HG03457 (cell line): ENCODE data around the gene NPEPL1.

ENCODE experiments used
- ATAC-seq: cut with Tn5 transposase; IDR thresholded peaks from one replicate; pipeline ENCODE4 v1.9.1; 2021; ENCODE audit warnings: moderate number of reproducible peaks; ENCODE audit not compliant: unreplicated experiment

The NPEPL1 gene

GRCh38 chr20:58682656-58683531 lies 9.7 kb upstream of the NPEPL1 start:
- no peak for ATAC-seq

GRCh38 chr20:58684291-58684690 lies 8.3 kb upstream of the NPEPL1 start:
- no peak for ATAC-seq

- ATAC-seq, result no peak
These were observed 6.6 kb upstream of the NPEPL1 start for GRCh38 chr20:58685988-58686387.

- ATAC-seq, result no peak
These were observed 4.2 kb upstream of the NPEPL1 start for GRCh38 chr20:58688414-58688813.

GRCh38 chr20:58688840-58689239 lies 3.8 kb upstream of the NPEPL1 start:
- no peak for ATAC-seq

- no peak for ATAC-seq
These were observed 2.0 kb upstream of the NPEPL1 start for GRCh38 chr20:58690396-58691135.

GRCh38 chr20:58691773-58692578 lies 624 bp upstream of the NPEPL1 start:
- no peak for ATAC-seq

GRCh38 chr20:58693226-58694006 lies 816 bp downstream of the NPEPL1 start:
- ATAC-seq, result no peak

- ATAC-seq, result no peak
These were observed 1.9 kb downstream of the NPEPL1 start for GRCh38 chr20:58694241-58695083.

- no peak for ATAC-seq
These were observed 2.6 kb downstream of the NPEPL1 start for GRCh38 chr20:58695084-58695722.

- no peak for ATAC-seq
These were observed 3.3 kb downstream of the NPEPL1 start for GRCh38 chr20:58695895-58696375.

GRCh38 chr20:58696411-58696961 lies 3.9 kb downstream of the NPEPL1 start:
- ATAC-seq, result no peak

- ATAC-seq, result no peak
These were observed 4.7 kb downstream of the NPEPL1 start for GRCh38 chr20:58697201-58697866.

- ATAC-seq, result no peak
These were observed 5.5 kb downstream of the NPEPL1 start for GRCh38 chr20:58697867-58698703.

- ATAC-seq, result no peak
These were observed 6.4 kb downstream of the NPEPL1 start for GRCh38 chr20:58698741-58699622.

GRCh38 chr20:58699623-58700107 lies 7.1 kb downstream of the NPEPL1 start:
- ATAC-seq, result no peak
